ENCODE measurements around the gene PLPP7.

Gene PLPP7

GRCh38 chr9:131323629-131324028 lies 34.1 kb downstream of the PLPP7 start:
- no peak for TF ChIP-seq TAF1 (IDR thresholded peaks at IDR 0.05; ENCODE audit: borderline replicate concordance, insufficient read depth, low read length)
- TF ChIP-seq, protein P1, sequence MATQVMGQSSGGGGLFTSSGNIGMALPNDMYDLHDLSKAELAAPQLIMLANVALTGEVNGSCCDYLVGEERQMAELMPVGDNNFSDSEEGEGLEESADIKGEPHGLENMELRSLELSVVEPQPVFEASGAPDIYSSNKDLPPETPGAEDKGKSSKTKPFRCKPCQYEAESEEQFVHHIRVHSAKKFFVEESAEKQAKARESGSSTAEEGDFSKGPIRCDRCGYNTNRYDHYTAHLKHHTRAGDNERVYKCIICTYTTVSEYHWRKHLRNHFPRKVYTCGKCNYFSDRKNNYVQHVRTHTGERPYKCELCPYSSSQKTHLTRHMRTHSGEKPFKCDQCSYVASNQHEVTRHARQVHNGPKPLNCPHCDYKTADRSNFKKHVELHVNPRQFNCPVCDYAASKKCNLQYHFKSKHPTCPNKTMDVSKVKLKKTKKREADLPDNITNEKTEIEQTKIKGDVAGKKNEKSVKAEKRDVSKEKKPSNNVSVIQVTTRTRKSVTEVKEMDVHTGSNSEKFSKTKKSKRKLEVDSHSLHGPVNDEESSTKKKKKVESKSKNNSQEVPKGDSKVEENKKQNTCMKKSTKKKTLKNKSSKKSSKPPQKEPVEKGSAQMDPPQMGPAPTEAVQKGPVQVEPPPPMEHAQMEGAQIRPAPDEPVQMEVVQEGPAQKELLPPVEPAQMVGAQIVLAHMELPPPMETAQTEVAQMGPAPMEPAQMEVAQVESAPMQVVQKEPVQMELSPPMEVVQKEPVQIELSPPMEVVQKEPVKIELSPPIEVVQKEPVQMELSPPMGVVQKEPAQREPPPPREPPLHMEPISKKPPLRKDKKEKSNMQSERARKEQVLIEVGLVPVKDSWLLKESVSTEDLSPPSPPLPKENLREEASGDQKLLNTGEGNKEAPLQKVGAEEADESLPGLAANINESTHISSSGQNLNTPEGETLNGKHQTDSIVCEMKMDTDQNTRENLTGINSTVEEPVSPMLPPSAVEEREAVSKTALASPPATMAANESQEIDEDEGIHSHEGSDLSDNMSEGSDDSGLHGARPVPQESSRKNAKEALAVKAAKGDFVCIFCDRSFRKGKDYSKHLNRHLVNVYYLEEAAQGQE (IDR thresholded peaks at IDR 0.05; ENCODE audit: insufficient read depth in 1 of 2, low read depth in 2 of 2, low read length in 2 of 2), result no peak
- TF ChIP-seq POLR2AphosphoS5 (IDR thresholded peaks at IDR 0.05; ENCODE audit: low read depth, low read length), result no peak
- TF ChIP-seq SIN3A (IDR thresholded peaks at IDR 0.05; ENCODE audit: borderline replicate concordance, insufficient read depth, low read length), result no peak
- TF ChIP-seq FOXP2 (optimal IDR thresholded peaks at IDR 0.05; ENCODE audit: borderline replicate concordance, extremely low read depth, extremely low read length, insufficient read depth), result no peak

DNA sequence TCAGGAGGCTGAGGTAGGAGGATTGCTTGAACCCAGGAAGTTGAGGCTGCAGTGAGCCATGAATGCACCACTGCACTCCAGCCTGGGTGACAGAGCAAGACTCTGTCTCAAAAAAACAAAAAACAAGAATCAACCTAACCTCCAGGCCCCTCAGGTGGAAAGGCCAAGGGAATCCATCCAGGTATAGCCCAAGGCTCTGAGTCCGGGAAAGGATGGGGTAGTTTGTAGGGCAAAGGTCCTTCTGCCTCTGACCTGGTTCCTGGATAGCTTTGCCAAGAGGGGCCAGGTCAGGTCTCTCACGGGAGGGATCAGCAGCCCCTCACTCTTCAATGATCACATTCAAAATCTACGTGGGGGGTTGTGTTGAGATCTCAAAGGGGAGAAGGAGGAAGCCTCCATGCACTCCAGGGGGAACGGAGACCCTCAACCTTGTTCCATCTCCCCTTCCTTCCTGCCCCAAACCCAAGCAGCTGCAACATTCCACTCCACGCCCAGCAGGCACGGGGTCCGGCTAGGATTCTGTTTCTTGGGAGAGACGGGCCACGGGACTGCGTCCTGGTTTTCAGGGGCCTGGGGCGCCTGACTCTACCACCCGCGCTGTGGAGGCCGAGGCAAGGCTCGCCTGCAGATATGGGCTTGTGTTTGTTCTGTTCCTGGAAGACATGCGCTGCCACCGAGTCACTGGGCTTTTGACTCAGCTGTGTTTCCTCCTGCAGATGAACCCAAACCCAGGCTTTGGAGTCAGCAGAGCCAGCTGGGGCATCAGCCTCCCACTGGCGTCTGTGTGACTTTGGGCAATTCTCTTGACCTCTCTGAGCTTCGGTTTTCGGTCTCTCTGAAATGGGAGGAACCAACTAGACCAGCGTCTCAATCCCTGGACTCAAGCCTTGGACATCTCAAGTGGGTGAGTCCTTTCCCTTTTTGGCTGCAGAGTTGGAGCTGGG lies 35.5 kb downstream of the PLPP7 start:
- TF ChIP-seq FOXP2 (optimal IDR thresholded peaks at IDR 0.05; ENCODE audit: borderline replicate concordance, extremely low read depth, extremely low read length, insufficient read depth) (no peak), TAF1 (IDR thresholded peaks at IDR 0.05; ENCODE audit: borderline replicate concordance, insufficient read depth, low read length) (no peak), POLR2AphosphoS5 (IDR thresholded peaks at IDR 0.05; ENCODE audit: low read depth, low read length) (no peak), SIN3A (IDR thresholded peaks at IDR 0.05; ENCODE audit: borderline replicate concordance, insufficient read depth, low read length) (no peak)
- TF ChIP-seq, protein P1 (IDR thresholded peaks at IDR 0.05; ENCODE audit: insufficient read depth in 1 of 2, low read depth in 2 of 2, low read length in 2 of 2), result no peak

DNA sequence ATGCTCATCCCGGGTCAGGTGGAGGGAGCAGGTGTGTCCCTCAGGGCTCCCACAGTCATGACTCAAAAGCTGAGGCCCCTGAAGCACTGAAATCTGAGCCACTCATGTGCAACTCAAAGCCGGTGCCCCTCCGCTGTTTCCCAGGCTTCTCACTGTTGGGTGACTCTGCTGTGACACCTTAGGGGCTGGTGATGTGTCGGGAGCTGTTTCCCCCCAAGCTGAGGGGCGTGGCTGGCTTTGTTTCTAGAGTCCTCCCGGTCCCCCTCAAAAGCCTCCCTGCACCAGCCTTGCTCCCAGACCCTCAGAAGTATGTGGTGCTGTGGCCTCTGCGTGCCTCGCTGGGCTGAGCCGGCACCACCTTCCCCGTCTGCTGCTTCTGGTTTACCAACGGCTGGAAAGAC lies 39.7 kb downstream of the PLPP7 start:
- TF ChIP-seq POLR2AphosphoS5 (IDR thresholded peaks at IDR 0.05; ENCODE audit: low read depth, low read length) (no peak), FOXP2 (optimal IDR thresholded peaks at IDR 0.05; ENCODE audit: borderline replicate concordance, extremely low read depth, extremely low read length, insufficient read depth) (no peak), TAF1 (IDR thresholded peaks at IDR 0.05; ENCODE audit: borderline replicate concordance, insufficient read depth, low read length) (no peak), SIN3A (IDR thresholded peaks at IDR 0.05; ENCODE audit: borderline replicate concordance, insufficient read depth, low read length) (no peak)
- TF ChIP-seq, protein P1 (IDR thresholded peaks at IDR 0.05; ENCODE audit: insufficient read depth in 1 of 2, low read depth in 2 of 2, low read length in 2 of 2), result no peak

- no peak for TF ChIP-seq POLR2AphosphoS5 (IDR thresholded peaks at IDR 0.05; ENCODE audit: low read depth, low read length)
- no peak for TF ChIP-seq FOXP2 (optimal IDR thresholded peaks at IDR 0.05; ENCODE audit: borderline replicate concordance, extremely low read depth, extremely low read length, insufficient read depth)
- no peak for TF ChIP-seq TAF1 (IDR thresholded peaks at IDR 0.05; ENCODE audit: borderline replicate concordance, insufficient read depth, low read length)
- TF ChIP-seq, protein P1 (IDR thresholded peaks at IDR 0.05; ENCODE audit: insufficient read depth in 1 of 2, low read depth in 2 of 2, low read length in 2 of 2), result no peak
- TF ChIP-seq SIN3A (IDR thresholded peaks at IDR 0.05; ENCODE audit: borderline replicate concordance, insufficient read depth, low read length), result no peak
Observed at GRCh38 chr9:131330814-131331600, 41.5 kb downstream of the PLPP7 start.

All from PFSK-1 (cell line).